Right renal cortex interstitium (tissue), 3 donors: ENCODE measurements around the gene EFNB1. TPM values are rescaled to one million over a fixed set of nuclear protein-coding genes. Genes with fewer than 3 reads are reported as not detected.

ENCODE experiments used
- DNase-seq, 3 donors: peaks; one replicate each; pipeline ENCODE4 v3.0.0-alpha.2; 2013; ENCODE audit warnings: low read depth in 3 of 3, low spot score in 2 of 3
- polyA plus RNA-seq, 3 donors: library from polyadenylated mRNA; unstranded; fragments of 120-200 nt; gene quantifications; one replicate each; pipeline ENCODE4 v1.2.1, GENCODE V29; 2013; ENCODE audit not compliant: insufficient read length in 3 of 3

EFNB1 gene
- polyA plus RNA-seq, 3 donors = 90.9 to 104 (median 103) TPM

DNA sequence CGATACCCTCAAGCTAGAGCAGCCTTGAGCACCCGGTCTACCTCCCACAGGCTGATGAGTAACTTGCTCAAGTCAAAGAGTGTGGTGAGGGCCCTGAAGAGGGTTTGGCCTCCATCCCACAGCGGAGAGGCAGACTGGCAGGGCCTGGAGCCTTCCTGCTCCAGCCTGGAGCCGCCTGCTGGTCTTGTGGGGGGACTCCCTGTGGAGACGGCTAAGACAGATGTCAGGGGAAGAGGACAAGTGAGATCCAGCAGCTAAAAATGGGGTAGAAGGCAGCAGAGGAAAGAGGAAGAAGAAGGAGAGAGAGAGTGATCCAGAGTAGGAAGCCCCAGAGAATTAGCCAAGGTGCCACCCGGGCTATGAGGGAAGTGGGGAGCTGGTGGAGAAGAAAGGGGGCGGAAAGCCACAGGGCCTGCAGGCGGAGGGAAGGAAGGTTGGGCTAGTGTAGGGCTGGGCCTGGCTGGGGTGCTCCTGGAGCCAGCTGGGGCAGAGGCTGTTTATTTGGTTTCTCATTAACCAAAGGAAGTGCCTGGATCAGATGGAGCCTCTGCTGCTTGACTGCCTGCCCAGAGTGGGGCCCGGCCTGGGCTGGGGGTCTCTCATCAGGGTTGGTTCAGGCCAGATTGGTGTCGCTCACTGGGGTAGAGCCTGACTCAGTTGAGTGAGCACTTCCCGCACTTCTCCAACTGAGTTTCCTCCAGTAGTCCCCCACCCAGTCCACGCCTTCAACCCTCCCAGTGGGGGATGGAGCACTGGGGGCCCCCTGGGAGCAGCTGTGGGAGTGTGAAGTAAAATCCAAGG lies 14.2 kb downstream of the EFNB1 start:
- no peak for DNase-seq

DNA sequence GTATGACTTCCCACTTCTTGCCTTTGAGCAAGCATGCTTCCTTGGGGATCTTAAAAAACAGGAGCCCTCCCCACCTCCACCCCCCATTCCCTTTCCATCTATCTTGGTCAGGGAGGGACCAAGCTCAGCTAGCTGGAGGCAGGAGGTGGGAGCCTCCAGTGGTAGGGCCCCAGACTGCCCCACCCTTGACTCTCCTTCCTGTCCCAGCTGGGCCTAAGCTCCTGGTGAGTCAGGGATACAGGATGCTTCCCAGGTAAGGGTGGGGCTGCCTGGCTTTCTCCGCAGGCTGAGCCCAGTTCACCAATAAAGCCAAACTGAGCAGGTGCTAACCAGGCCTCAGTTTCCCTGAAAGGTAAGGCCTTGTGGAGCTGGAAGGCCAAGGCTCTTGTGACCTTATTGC lies 15.2 kb downstream of the EFNB1 start:
- DNase-seq = no peak

DNA sequence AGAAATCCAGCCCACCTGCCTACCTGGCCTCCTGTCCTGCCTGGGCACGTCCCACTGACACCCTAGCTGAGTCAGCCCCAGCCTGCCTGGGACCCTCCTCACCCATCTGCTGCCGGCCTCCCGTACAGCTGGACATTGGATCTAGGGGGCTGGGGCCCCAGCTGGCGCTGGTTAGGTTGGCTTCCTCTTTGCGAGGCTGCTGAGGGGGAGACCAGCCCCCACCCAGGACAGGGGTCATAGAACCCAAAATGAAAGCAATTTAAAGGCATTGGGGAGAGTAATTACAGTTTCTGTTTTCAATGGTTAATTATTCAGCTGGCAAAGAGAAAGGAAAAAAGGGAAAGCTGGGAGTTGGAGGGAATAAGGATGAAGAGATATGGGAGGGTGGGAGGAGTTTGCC lies 15.8 kb downstream of the EFNB1 start:
- DNase-seq = no peak

DNA sequence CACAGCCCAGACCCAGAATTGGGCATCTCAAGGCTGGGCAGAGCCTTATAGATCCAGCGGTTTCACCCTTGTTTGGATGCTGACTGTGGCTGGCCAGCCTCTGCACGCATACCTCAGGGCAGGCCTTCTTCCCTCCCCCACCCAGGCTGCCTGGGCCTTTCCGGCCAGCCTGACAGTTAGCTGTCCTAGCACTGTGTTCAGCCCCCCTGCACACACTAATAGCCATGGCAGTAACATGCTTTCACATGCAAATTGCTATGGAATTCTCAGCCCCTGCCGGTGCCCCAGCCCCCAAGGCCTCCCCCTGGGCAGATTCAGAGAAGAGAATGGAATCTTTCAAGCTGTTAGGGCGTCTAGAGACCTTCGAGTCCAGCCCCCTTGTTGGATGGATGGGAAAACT lies 17.7 kb downstream of the EFNB1 start:
- DNase-seq = no peak

- no peak for DNase-seq
Measured at GRCh38 chrX:68847172-68847571, 18.4 kb downstream of the EFNB1 start.

GRCh38 chrX:68848189-68848940 lies 19.5 kb downstream of the EFNB1 start:
- no peak for DNase-seq

GRCh38 chrX:68851082-68851481 lies 22.3 kb downstream of the EFNB1 start:
- DNase-seq = no peak

DNA sequence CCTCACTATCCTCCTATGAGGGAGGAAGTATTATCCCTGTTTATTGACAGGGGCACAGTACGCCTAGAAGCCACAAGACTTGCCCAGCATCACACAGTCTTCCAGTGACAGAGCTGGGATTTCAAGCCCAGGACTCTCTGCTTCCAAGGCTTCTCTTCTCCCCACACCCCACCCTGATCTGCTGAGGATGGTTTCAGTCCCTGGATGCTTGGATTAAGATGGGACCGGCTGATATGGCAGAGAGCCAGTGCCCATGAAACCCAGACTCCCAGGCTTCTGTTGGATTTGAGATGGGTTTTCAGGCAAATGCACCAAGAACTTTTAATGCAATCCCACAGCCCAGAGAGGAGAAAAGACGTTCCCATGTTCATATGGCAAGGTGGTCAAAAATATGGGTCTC lies 23.2 kb downstream of the EFNB1 start:
- no peak for DNase-seq

DNA sequence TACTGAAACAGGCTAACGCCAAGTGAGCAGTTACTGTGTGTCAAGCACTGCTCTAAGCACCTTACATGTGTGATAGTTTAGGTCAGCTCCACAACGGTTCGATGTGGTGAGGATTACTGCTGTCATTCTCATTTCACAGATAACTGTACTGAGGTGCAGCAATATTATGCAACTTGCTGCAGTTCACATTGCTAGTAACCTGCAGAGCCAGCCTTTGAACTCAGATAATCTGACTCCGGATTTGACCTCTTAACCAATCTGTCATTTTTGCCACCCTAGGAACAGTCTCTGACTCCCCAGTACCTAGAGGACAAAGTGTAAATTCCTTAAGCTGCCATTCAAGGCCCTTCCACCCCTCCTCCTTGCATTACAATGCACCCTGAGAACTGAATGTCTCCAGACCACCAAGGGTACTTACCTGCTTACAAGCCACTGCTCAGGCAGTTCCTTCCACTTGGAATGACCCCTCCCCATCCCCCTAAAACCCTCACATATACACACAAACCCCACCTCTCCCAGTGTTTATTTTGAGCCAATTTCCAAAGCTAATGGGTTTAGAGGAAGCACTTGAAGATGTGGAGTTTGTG lies 24.9 kb downstream of the EFNB1 start:
- DNase-seq = no peak

DNA sequence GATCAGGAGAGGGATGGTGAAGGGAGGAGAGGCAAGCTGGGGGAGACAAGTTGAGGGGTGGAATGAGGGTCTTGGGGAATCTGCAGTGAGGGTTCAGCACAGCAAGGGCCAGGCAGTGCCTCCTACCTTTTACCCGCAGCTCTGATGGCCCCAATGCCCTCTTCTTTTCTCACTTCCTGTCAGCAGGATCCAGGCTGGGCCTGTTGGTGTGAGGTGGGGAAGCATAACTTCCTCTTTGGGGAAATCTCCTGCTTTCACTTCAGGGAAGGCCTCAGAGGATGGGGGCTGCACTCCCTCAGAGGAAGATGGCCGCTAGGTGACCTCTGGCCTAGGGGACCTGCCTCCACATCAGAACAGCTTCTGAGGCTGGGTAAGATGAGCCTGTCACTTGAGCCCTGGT lies 36.5 kb downstream of the EFNB1 start:
- no peak for DNase-seq

- no peak for DNase-seq
Measured at GRCh38 chrX:68865926-68866325, 37.1 kb downstream of the EFNB1 start.

GRCh38 chrX:68867458-68868112 lies 38.8 kb downstream of the EFNB1 start:
- DNase-seq = no peak

GRCh38 chrX:68868316-68868715 lies 39.5 kb downstream of the EFNB1 start:
- DNase-seq = no peak

DNA sequence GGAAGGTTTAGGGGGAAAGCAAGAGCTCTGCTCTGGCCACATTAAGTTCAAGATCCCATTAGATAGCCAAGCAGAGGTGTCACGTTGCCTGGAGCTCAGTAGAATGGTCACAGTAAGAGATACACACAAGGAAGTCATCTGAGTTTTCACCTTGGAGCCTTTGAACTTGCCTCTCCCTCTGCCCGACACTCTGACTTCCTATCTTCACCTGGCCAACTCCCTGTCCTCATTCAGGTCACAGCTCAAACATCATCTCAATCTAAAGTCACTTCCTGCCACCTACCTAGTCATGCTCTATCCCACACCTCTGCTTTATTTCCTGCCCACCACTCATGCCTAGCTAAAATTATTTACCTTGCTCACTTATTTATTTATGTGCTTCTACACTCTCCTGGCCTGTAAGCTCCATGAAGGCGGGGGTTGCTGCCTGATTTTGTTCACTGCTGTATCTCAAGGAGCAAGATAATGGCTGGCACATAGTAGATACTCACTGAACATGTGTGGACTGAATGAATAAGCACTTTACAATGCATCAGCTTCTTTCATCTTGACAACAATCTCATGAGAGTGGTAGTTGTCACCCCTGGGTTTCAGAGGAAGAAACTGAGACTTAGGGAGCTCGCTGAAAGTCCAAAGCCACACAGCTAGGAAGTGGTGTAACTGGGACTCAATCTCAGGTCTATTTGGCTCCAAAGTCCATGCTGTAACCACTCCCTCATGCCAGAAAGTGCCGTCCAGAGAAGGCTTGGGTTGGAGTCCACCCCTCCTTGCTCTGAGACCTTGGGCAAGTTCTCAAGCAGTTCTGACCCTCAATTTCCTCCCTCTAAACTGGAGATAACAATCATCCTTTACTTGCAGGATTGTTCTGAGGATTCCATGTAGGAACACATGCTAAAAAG lies 40.3 kb downstream of the EFNB1 start:
- DNase-seq = no peak

- no peak for DNase-seq
Measured at GRCh38 chrX:68870357-68870756, 41.5 kb downstream of the EFNB1 start.

GRCh38 chrX:68872171-68872570 lies 43.4 kb downstream of the EFNB1 start:
- DNase-seq = no peak

GRCh38 chrX:68874076-68874475 lies 45.3 kb downstream of the EFNB1 start:
- no peak for DNase-seq

DNA sequence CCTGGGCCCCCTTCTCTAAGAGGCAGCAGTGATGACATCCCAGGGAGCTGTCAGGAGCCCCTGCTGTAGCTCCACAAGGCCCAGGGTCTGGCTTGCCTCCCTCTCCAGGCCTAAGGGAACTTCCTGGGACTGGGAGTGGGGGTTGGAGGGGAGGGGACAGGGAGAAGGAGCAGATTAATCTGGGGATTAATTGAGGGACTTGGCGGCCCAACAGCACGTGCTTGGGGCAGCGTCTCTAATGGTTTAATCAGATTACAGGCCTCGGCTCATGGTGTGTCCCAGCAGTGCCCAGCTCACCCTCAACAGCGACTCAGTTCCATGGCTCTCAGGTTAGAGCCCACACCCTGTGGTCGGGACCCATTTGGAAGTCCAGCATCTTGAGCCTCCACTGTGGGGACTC lies 47.9 kb downstream of the EFNB1 start:
- no peak for DNase-seq

DNA sequence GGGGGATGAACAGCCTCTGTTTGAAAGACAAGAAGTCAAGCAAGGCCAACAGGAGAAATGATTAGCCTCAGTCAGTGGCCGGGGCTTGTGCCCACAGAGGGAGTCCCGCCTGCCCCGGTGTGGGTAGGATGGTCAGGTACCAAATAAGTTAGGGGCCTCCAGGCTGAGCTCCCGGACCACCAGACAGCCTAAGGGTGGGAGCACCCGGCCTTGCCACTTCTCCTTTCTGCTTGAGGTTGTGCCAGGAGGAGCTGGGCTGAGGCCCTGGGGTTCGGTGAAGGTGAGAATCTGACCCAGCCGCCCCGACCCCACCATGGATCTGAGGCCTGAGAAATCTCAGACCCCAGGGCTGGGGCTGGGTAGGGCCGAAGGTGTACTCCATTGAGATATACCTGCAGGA lies 48.8 kb downstream of the EFNB1 start:
- no peak for DNase-seq

DNA sequence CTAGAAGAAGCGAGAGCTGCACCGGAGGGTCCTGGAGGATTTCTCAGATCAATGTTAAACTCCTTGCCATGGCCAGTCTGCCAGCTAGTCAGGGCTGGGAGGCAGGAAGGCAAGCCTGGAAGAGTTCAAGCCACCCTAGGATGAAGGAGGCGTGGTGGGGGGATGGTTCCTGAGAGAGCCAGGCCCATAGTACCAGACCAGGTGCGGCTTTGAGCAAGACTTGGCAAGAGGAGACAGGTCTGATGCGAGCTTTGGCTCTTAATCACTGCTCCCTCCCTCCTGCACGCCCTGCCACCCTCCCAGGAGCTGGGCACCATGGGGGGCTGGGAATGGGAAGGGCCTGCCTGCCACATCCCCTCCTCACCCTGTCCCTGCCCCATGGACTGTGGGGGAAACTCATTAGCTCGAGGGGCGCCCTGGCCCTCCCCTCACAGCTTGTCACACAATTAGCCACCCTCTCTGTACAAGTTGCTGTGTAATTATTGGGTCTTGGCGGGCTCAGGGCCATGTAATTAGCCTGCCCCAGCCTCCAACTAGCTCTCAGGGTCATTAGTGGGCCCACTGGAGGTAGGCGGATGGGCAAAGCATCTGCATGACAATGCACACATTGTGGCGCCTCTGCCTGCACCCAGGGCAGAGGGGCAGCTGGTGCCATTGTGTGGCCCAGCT lies 50.3 kb downstream of the EFNB1 start:
- DNase-seq = no peak
